Measurements from ENCODE around the gene TTN. TPM values are rescaled to one million over a fixed set of nuclear protein-coding genes. Genes with fewer than 3 reads are reported as not detected.

TTN gene
- total RNA-seq, 4 donors from 2014 or later = 0.21 to 2.1 (median 0.76) TPM

DNA sequence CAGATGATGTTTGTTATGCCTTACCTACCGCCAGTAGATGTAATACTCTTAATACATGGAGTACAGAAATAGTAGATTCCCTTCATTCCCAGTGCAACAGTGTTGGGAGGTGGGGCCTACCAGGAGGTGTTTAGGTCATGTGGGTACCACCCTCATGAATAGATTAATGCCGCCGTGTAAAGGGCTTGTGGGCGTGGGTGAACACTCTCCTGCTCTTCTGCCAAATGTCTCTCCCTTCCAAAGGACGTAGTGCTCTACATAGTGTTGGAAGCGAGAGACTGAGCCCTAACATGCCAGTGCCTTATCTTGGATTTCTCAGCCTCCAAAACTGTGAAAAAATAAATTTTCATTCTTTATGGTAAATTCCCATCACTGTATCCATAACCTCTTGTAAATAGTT, 296.8 kb downstream of the TTN start:
- H3K27ac ChIP-seq = no peak overlapping the region
- H3K4me1 ChIP-seq = no peaks in the 10 kb centered on the region
- 68% methylated on average over 6 of the region's 6 CpGs for WGBS
- H3K27me3 ChIP-seq = no peaks in the 10 kb centered on the region
- no peak for DNase-seq (ENCODE audit: low spot score in 2 of 2)
- no peaks in the 10 kb centered on the region for H3K9me3 ChIP-seq
- TF ChIP-seq, protein P1, sequence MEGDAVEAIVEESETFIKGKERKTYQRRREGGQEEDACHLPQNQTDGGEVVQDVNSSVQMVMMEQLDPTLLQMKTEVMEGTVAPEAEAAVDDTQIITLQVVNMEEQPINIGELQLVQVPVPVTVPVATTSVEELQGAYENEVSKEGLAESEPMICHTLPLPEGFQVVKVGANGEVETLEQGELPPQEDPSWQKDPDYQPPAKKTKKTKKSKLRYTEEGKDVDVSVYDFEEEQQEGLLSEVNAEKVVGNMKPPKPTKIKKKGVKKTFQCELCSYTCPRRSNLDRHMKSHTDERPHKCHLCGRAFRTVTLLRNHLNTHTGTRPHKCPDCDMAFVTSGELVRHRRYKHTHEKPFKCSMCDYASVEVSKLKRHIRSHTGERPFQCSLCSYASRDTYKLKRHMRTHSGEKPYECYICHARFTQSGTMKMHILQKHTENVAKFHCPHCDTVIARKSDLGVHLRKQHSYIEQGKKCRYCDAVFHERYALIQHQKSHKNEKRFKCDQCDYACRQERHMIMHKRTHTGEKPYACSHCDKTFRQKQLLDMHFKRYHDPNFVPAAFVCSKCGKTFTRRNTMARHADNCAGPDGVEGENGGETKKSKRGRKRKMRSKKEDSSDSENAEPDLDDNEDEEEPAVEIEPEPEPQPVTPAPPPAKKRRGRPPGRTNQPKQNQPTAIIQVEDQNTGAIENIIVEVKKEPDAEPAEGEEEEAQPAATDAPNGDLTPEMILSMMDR (IDR thresholded peaks at IDR 0.05) = no peak
- no peak for TF ChIP-seq POLR2A (IDR thresholded peaks at IDR 0.05)
- TF ChIP-seq EP300 (IDR thresholded peaks at IDR 0.05) = no peak
- TF ChIP-seq POLR2AphosphoS5 (IDR thresholded peaks at IDR 0.05) = no peak
- H3K4me3 ChIP-seq = no peak overlapping the region
- H3K36me3 ChIP-seq = peaks cover 21% of the 10 kb centered on the region

DNA sequence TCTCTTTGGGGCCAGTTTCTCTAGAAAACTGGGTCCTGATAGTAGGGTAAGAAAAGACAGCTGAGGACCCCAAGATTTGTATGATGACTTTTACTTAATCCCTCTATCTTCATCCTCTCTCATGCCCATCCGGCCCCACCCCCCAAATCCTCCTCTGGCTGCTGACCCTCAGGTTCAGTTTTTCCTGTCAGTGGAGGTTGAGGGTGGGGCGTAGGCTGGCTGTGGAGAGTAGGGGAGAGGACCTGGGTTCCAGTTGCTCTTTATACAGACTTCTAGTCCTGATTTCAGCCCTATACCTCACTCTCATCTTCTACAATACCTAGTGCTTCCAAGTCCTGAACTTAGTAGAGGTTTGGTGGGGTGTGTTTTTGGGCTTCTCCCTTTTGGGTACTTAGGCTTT, 298.6 kb downstream of the TTN start:
- Histone ChIP-seq H3K36me3 (peaks cover 37% of the 10 kb centered on the region), H3K9me3 (no peaks in the 10 kb centered on the region), H3K27ac (no peak overlapping the region), H3K4me3 (no peak overlapping the region), H3K4me1 (no peaks in the 10 kb centered on the region), H3K27me3 (no peaks in the 10 kb centered on the region)
- WGBS = 98% methylated on average over 2 of the region's 2 CpGs
- DNase-seq (ENCODE audit: low spot score in 2 of 2) = no peak
- TF ChIP-seq POLR2A (IDR thresholded peaks at IDR 0.05) = no peak
- TF ChIP-seq EP300 (IDR thresholded peaks at IDR 0.05) = no peak
- TF ChIP-seq, protein P1 (IDR thresholded peaks at IDR 0.05) = no peak
- TF ChIP-seq POLR2AphosphoS5 (IDR thresholded peaks at IDR 0.05) = no peak

DNA sequence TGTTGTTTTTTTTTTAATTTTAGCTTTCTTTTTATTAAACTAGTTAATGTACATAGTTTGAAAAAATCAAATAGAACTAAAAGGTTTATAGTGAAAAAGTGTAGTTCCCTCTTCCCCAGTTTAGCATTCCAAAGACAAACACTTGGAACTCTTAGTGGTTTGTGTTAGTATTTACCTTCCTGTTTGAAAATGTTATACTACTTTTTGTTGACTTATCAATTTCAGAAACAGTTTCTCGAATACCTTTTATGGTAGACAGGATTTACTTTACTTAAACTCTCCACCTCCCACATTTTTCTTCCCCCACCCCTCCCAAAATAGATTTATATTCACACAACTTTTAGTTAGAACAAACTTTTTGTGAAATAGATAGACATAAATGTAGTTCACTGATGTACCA, 300.3 kb downstream of the TTN start:
- TF ChIP-seq, protein P1 (IDR thresholded peaks at IDR 0.05) = no peak
- TF ChIP-seq EP300 (IDR thresholded peaks at IDR 0.05) (no peak), POLR2A (IDR thresholded peaks at IDR 0.05) (no peak), POLR2AphosphoS5 (IDR thresholded peaks at IDR 0.05) (no peak)
- 100% methylated on average over 1 of the region's 1 CpG for WGBS
- H3K27me3 ChIP-seq = no peaks in the 10 kb centered on the region
- no peaks in the 10 kb centered on the region for H3K9me3 ChIP-seq
- no peaks in the 10 kb centered on the region for H3K4me1 ChIP-seq
- no peak for DNase-seq (ENCODE audit: low spot score in 2 of 2)
- H3K36me3 ChIP-seq = peaks cover 47% of the 10 kb centered on the region
- H3K4me3 ChIP-seq = no peak overlapping the region
- no peak overlapping the region for H3K27ac ChIP-seq

DNA sequence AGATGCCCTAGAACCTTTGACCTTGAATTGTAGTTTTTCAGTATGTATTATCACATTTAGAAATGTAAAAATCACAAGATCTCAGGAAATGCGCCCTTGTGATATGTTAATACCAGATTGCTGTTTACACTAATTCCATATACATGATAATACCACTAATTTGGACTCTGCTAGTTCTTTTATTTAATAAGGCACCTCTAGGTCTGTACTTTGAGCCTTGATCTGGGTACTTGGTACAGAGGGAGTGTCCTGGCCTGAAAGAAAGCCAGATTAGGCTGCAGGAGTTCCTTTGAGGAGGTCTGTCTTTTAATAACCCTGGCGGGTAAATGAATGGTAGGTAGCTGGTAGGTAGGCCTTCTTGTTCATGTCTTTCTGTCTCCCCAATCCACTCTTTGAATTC, 300.7 kb downstream of the TTN start:
- 97% methylated on average over 2 of the region's 2 CpGs for WGBS
- H3K36me3 ChIP-seq = peaks cover 50% of the 10 kb centered on the region

DNA sequence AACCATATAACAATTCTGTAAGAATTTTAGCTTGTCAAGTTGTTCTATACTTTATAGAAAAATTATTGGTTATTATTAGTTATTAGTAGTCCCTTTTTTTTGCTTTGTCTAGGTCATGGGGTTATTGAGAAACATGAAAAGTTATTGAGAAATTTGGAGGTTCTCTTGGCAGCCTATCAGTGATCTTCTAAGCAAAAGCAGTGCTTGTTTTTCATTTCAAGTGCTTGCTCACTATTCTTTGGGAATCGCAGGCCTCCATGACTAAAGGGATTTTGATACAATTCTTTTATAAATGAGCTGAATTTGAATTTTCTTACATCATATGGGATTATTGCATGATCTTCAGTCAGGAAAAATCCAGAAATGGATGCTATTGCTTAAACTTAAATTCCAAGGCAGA, 301.1 kb downstream of the TTN start:
- Histone ChIP-seq H3K9me3 (no peaks in the 10 kb centered on the region), H3K27ac (no peak overlapping the region)

More for the DNA sequence above, 300.7 kb downstream of the TTN start:
- no peaks in the 10 kb centered on the region for H3K27me3 ChIP-seq
- H3K9me3 ChIP-seq = no peaks in the 10 kb centered on the region
- no peak for DNase-seq (ENCODE audit: low spot score in 2 of 2)
- H3K27ac ChIP-seq = no peak overlapping the region
- H3K4me3 ChIP-seq = no peak overlapping the region
- no peak for TF ChIP-seq POLR2AphosphoS5 (IDR thresholded peaks at IDR 0.05)
- TF ChIP-seq POLR2A (IDR thresholded peaks at IDR 0.05) = no peak
- H3K4me1 ChIP-seq = no peaks in the 10 kb centered on the region

More for the DNA sequence above, 301.1 kb downstream of the TTN start:
- Histone ChIP-seq H3K27me3 (no peaks in the 10 kb centered on the region), H3K4me3 (no peak overlapping the region), H3K36me3 (peaks cover 53% of the 10 kb centered on the region), H3K4me1 (no peaks in the 10 kb centered on the region)
- no peak for DNase-seq (ENCODE audit: low spot score in 2 of 2)
- WGBS = 88% methylated on average over 1 of the region's 1 CpG
- TF ChIP-seq, protein P1 (IDR thresholded peaks at IDR 0.05) = no peak
- TF ChIP-seq POLR2A (IDR thresholded peaks at IDR 0.05) = no peak
- no peak for TF ChIP-seq EP300 (IDR thresholded peaks at IDR 0.05)
- no peak for TF ChIP-seq POLR2AphosphoS5 (IDR thresholded peaks at IDR 0.05)

Data from suprapubic skin (tissue), 4 donors.